Lower leg skin (tissue), 4 donors: Measurements from ENCODE around the gene INKA2. TPM values are rescaled to one million over a fixed set of nuclear protein-coding genes. Genes with fewer than 3 reads are reported as not detected.

Source experiments
- DNase-seq, 2 donors: peaks; one replicate each; pipeline ENCODE4 v3.0.0-alpha.2; 2019; ENCODE audit warnings: low spot score in 2 of 2
- H3K4me3 ChIP-seq: fragments of 200-600 bp; sonication (generic); 2 replicates; pipeline ENCODE4 v1.5.1; 2017; ENCODE audit warnings: mild to moderate bottlenecking, low read depth; ENCODE audit not compliant: poor library complexity, severe bottlenecking
- POLR2A ChIP-seq, 2 donors: fragments of 450-650 bp; IDR thresholded peaks; one replicate each; pipeline ENCODE4 v1.6.1; 2016 to 2017; ENCODE audit warnings: antibody characterized with exemption in 2 of 2, mild to moderate bottlenecking in 1 of 2, moderate library complexity in 1 of 2
- WGBS, 2 donors: methylation state at CpG; one replicate each; pipeline ENCODE4 v1.1.5; 2018; 5-methylcytosine and 5-hydroxymethylcytosine counted together
- intact Hi-C: fragments of 100-400 bp; cut with DNase I; formaldehyde crosslinking; loops from one replicate; pipeline ENCODE4 v1.15.0; 2023; ENCODE audit warnings: low total_unique reads
- total RNA-seq, 4 donors: library from RNA; depleted of rRNA; stranded (reverse); fragments of >200 nt; gene quantifications; one replicate each; pipeline ENCODE4 v1.1.0, GENCODE V29; 2016
- TF ChIP-seq, protein P1 (sequence below), 3 donors: fragments of 450-650 bp; IDR thresholded peaks; one replicate each; pipeline ENCODE4 v1.5.1; 2016; ENCODE audit warnings: antibody characterized with exemption in 3 of 3, mild to moderate bottlenecking in 3 of 3, moderate library complexity in 2 of 3

Gene INKA2
- total RNA-seq, 4 donors from 2014 or later = 2.5 to 8.7 (median 4.8) TPM

DNA sequence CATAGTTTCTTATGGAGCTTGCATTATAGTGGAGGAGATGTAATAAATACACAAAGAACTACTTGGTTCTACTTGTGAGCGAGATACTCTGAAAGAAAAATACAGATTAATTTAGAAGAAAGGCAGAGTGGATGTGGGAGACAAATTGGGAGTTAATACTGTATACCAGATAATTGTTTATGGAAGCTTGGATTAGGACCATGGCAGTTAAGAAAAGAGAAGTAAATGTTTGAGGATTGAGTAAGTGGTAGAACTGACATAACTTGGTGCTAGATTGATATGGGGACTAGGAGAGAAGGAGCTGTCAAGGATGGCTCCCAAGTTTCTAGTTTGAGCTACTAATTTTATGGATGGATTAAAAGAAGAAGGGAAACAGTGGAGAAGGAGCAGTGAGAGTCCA is 47.3 kb downstream of the INKA2 start:
- intact Hi-C loops = no loop called here
- TF ChIP-seq, protein P1, sequence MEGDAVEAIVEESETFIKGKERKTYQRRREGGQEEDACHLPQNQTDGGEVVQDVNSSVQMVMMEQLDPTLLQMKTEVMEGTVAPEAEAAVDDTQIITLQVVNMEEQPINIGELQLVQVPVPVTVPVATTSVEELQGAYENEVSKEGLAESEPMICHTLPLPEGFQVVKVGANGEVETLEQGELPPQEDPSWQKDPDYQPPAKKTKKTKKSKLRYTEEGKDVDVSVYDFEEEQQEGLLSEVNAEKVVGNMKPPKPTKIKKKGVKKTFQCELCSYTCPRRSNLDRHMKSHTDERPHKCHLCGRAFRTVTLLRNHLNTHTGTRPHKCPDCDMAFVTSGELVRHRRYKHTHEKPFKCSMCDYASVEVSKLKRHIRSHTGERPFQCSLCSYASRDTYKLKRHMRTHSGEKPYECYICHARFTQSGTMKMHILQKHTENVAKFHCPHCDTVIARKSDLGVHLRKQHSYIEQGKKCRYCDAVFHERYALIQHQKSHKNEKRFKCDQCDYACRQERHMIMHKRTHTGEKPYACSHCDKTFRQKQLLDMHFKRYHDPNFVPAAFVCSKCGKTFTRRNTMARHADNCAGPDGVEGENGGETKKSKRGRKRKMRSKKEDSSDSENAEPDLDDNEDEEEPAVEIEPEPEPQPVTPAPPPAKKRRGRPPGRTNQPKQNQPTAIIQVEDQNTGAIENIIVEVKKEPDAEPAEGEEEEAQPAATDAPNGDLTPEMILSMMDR (IDR thresholded peaks at IDR 0.05) = no peak
- no peak for TF ChIP-seq POLR2A (IDR thresholded peaks at IDR 0.05)
- no peak for DNase-seq
- H3K4me3 ChIP-seq = no peak overlapping the region
- 95 to 98% methylated on average over 1 of the region's 1 CpG for WGBS, 2 donors

DNA sequence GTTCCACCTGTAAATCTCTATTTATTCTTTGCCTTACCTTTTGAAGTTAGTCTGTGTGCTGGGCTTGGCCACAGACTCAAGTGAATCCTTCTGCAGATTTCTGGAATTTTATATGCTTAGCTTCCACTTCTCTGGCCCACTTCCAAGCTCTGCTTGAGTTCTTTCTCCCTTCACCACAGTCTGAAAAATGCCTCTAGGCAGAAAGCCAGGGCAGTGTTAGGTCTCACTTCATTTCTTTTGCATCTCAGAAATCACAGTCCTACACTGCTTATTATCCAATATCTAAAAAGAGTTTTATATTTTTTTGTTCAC is 48.9 kb downstream of the INKA2 start:
- no peak overlapping the region for H3K4me3 ChIP-seq
- no peak for TF ChIP-seq POLR2A (IDR thresholded peaks at IDR 0.05)
- TF ChIP-seq, protein P1 (IDR thresholded peaks at IDR 0.05) = no peak
- DNase-seq = no peak
- intact Hi-C loops = no loop called here

Other genes starting within 250 kb of the INKA2 start
- gene ADORA3, start 235.8 kb downstream of the INKA2 start, total RNA-seq = 1 to 10 TPM in 3 of 4 donors, under 1 TPM in 1; 0.91 to 2.1 (median 1.8) TPM
- 1 to 10 TPM in 1 of 4 donors, under 1 TPM in 2, not detected in 1; 0.54 to 1.2 (median 0.68) TPM for gene TMIGD3, start 235.8 kb downstream of the INKA2 start, total RNA-seq
- gene RAP1A, start 119.6 kb downstream of the INKA2 start, total RNA-seq = 10 to 100 TPM; 25.5 to 33.8 (median 31.0) TPM
- 10 to 100 TPM; 11.9 to 21.5 (median 16.2) TPM for gene DDX20, start 16.5 kb upstream of the INKA2 start, total RNA-seq